GM18502 (cell line): ENCODE measurements around the gene LHX4.

Experiments
- ATAC-seq: cut with Tn5 transposase; IDR thresholded peaks from one replicate; pipeline ENCODE4 v1.9.1; 2021; ENCODE audit warnings: mild to moderate bottlenecking; ENCODE audit not compliant: unreplicated experiment, poor library complexity

The LHX4 gene

DNA sequence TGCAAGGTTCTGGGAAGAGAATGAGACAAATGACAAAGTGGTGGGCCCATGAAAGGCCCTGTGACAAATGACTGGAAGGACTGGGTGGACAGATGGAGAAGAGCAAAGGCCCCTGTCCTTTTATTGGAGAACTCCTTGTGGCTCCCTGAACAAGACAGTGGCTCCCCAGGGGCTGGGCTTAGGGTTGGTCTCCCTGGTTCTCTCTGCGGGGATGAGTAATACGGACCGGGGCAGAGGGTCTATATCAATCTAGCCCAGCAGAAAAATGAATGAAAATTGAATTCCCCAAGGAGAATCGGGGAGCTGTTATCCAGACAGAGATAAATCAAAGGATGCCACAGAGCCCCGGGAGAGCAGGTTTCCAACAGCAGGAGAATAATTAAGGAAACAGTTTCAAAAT is 5.2 kb upstream of the LHX4 start:
- ATAC-seq, result no peak

DNA sequence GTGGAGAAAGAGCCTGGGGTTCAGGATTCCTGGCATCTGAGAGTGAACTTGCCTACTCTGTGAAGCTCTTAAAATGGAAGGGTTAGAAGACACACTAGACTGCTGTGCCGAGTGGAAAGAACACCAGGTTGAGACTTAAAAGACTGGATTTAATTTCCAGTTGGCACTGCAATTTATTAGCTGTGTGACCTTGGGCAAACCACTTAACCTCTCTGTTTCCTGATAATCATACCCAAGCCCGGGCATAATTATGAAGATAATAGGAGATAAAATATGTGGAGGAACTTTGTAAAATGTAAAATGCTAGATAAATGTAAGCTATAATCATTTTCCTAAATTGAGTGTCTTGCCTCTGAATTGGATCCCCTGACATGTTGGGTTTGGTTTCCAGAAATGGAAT is 4.7 kb upstream of the LHX4 start:
- ATAC-seq, result no peak

DNA sequence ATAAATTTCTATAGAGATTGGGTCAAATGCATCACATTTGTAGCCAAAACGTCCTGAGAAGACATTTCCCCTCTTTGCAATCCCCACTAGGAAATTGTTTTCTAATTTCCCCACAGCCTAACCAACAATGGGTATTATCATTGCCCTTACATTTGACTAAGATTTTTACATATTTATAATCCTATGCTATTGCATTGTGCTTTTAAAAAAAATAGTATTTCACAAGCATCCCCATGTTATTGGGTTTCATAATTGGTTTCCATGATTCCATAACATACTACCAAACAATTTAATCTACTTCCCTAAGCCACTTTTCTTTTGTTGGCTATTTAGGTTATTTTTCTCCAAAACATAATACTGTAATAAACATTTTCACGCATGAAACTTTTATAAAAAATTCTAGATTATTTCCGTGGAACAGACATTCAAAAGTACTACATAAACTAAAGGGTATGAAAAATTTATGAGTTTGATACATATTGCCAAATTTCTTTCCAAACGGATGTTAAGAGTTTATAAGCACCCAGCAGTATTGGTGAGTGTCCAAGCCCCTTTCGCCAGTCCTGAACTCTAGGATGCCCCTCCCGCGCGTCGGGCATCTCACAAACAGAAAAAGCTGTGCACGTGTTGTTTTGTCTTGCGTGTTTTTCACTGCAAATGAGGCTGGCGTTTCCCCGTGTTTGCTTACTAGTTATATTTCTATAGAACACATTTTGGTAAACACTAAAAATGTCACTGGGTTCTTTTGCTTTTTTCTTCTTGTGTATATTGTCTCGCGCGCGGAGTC is 2.0 kb upstream of the LHX4 start:
- no peak for ATAC-seq

DNA sequence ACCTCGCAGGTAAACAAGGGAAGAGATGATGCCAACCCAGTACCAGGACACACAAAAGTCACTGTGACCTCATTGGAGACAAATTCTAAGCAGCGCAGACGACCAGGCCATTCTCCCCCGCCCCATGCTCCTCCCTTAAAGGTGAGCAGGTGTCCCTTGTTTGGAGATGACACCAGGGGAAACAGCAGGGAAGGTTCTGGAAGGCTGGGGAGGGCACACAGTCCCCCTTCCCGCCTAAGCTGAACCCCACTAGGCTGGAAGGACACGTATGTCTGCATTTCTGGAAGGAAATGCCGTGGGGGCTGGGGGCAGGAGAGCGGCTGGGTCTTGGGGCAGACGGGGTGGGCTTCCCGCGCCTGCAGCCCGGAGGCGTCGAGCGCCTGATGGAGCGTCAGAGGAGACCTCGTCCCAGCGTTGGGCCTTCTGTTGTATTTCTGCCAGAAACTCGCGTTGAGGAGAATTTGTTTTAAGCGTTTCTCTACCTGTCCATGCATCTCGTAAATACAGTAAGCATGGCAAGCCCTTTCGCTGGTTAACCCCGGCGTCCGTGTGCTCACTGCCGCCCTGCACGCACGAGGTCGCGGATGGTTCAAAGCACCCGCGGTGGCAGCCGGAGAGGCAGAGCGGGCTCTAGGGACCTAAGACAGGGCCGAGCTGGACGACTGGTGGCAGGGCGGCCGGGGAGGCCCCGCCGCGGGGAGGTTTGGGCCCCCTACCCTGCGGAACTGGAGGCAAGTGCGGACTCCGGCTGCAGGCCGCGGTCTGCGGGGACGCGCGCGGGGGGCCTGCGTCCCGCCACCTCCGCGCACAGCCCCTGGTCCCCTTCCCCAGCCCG is 1.2 kb upstream of the LHX4 start:
- no peak for ATAC-seq

DNA sequence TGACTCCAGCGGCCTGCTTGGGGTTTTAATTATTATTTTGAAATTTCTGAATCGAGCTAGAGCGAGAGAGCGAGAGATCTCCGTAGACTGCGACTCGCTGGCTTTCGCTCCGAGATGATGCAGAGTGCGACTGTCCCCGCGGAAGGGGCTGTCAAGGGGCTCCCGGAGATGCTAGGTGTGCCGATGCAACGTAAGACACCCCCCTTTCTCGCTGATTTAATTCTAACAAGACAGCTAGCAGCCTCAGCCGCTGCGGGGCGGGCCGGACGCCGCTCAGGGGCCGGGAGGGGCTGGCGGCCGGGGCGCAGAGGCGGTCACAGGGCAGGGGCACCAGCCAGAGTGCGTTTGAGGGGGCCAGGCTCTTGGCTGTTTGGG is 339 bp downstream of the LHX4 start:
- ATAC-seq, result no peak

DNA sequence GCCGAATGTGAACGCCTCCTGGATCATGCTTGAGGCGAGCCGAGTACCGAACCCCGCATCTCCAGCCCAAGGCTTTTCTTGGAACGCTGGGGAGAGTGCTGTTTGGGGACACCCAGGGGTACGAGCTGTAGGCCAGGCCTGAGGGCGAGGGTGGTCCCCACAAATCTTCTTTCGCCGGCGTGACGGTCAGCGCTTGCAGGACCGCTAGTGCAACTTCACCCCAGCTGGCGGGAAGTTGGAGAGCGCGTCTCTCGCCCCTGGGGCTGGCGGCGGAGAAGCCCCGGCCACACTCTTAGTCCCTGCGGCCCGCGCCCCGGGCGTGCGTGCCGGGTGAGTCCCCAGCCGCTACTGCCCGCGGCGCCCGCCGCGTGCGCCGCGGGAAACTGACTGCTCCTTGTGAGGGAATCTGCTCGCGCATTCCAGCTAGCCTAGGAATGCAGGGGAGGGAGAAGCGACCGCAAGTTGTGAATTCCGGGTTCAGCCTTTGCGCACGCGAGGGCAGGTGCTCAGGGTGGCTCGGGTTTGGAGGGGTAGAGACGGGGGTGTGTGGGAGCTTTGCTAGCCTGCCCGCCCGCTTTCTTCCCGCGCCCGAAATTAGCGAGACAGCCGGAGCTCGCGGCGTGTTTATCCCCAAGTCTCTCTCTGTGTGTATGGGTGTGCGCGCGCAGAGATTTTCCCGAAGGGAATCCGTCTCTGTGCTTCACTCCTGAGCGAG is 884 bp downstream of the LHX4 start:
- ATAC-seq, result no peak

DNA sequence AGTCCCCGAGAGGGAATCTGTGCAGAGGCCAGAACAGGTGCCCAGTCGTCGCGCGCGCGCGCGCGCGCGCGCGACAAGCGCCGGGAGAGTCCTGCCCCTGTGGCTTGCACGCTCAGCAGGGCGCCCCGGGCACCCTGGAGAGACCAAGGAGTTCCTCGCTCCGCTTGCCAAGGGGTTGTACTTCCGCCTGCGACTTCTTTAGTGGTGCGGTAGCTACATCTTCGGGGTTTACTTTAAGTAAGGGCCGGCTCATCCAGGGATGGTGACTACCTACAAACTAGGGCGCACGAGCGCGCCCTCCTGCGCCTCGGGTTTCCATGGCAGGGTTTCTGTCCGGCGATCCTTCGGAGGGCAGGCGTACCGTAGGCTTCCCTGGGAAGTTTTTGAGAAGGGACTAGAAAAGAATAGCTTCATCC is 1.4 kb downstream of the LHX4 start:
- ATAC-seq, result no peak

DNA sequence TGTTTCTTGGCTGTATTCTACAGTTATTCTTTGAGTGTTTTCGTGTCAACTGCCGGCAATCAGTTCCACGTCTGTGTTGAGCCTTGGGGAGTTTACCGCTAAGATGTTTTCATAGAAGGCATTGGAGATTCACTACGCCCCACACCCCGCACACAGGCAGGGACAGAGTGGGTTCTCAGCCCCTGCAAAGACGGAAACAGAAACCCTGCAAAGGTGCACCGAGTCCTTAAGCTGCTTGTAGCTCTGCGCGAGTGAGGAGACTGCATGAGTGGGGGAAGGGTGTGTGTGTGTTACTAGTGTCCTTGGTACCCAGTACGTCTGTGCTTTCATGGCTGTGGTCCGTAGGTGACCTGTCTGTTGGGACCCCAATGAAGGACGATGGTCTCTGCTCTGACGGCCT is 1.9 kb downstream of the LHX4 start:
- no peak for ATAC-seq

DNA sequence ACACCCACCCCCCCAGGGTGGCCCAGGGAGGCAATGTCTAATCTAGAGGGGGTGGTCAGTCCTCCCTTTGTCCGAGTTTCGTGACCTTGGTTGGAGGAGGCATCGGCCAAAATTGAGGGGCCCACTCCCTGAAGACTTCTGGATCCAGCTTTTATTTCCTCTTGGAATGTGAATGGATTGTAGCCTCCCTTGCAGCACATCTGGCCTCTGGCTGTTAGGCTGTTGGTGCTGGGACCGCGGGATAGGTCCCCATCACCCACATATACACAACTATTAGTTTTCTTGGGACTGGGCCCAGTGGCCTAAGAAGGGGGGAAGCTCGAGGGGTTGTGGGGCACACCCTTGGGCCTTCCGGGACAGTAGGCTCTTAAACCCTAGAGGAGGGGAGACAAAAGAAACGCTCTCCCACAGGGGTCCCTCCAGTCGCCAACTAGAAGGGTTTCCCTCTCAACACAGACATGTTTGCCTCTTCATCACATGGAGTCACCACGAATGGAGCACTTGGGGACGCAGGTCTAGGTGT is 2.5 kb downstream of the LHX4 start:
- ATAC-seq, result no peak

DNA sequence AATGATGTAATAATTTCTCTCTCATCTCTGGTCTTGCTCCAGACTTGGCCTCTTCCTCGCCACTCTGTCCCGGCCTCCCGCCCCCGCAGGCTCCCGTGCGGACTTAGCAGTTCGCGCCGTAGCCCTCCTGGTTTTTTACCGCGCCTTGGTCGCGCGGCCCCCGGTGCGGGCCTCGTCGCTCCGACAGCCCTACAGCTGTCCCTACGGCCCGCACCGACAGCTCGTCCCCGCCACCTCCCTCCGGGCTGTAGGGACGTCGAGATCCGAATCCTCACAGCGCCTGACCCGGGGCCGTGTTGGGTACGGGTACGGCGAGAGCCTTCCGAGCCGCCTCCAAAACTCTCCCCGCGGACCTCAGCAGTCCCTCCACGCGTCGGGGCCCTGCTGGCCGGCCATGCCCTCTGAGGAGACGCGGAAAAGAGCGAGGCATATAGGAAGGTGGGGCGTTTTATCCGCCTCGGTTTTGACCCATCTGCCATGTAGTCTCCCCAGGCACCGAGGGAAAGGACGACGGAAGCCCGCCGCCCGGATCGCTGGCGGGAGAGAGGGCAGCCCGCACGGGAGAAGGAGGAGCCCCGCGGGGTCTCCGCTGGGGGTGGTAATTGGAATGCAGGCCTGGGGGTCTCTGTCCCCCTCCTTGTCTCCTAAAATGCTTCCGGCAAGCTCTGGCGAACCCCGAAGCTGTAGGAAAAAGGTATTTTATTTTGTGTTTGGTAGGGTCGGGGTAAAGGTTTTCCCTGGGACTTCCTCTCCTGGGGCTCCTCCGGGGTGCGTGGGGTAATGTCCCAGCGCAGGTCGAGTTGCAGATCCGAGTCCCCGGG is 3.3 kb downstream of the LHX4 start:
- no peak for ATAC-seq

DNA sequence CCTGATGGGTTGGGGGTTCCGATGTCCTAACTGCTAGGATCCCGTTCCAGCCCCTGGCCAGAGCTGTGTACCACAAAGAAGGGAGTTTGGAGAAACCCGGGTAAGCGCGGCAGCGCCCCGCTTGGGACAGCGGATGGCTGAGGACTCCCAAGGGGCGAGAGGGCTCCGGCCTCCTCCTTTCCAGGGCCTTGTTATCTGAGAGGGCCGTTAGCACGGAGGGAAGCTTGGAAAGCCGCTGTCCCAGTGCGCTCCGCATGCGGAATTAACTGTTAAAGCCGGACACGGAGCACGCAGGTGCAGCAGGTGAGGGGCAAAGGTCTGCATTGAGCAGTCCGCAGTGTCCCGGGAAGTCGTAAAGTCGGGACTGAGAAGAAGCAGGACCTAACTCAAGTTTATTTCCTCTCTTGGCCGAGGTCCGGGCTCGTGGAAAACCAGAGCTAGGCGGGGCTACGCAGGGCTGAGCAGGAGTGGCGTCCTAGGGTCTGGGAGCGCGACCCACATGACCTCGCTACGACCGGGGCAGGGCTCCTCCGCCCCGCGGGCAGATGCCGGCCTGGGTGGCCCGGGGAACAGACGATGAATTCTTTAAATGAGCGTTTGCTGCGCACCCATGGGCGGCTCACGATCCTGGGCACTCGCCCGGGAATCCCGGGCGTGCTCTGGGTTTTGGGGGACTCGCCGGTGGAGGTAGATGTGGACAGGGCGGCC is 4.5 kb downstream of the LHX4 start:
- no peak for ATAC-seq

DNA sequence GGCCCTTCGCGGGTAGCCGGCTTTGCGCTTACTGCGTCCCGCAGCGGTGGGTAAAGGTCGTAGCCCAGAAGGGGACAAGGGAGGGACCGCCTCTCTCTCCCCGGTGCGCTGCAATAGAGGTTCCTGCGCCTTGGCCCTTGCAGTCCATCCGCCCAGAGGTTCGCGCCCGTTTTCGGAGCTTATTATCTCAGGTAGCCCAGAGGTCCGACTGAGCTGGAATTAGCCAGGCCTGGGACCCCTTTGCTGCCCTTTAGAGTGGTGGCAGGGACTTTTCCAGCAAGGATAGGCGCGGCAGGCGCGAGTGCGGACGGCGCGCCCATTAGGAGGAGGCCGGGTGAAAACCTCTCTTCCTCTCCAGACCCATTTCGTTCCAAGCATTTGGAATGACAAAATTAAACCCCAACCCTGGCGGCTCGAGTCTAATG is 5.0 kb downstream of the LHX4 start:
- no peak for ATAC-seq

DNA sequence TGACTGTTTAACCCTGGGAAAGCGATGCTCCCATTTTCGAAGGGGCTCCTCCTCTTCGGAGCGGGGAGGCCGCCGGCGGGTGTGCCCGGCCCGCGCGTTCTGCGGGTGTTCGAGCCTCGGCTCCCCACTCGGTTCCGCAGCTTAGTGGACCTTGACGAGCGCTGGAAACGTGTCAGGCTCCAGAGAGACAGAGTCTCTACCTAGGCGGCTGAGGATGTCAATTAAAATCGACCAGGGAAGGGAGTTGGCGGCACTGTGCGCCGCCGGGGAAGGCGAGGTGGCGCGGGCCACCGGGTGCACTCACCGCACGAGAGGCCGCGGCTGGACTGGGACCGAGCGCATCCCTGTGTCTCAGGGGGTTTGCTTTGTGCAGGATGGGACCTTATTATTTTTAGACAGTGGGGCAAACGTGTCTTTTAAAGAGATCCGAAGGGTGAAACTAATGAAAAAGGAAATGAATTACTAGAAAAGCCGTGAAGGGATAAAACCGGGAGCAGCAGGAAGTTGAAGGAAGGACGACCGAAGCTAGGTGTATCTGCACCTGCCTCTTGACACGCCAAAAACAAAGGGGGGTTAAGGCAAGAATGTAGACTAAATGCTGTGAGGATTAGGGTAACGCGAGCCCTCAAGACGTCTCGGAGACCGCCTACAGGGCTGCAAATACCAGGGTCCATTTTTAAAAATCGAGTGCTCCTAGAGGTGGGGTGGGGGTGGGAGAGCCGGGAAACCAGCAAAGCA is 5.6 kb downstream of the LHX4 start:
- ATAC-seq, result no peak

DNA sequence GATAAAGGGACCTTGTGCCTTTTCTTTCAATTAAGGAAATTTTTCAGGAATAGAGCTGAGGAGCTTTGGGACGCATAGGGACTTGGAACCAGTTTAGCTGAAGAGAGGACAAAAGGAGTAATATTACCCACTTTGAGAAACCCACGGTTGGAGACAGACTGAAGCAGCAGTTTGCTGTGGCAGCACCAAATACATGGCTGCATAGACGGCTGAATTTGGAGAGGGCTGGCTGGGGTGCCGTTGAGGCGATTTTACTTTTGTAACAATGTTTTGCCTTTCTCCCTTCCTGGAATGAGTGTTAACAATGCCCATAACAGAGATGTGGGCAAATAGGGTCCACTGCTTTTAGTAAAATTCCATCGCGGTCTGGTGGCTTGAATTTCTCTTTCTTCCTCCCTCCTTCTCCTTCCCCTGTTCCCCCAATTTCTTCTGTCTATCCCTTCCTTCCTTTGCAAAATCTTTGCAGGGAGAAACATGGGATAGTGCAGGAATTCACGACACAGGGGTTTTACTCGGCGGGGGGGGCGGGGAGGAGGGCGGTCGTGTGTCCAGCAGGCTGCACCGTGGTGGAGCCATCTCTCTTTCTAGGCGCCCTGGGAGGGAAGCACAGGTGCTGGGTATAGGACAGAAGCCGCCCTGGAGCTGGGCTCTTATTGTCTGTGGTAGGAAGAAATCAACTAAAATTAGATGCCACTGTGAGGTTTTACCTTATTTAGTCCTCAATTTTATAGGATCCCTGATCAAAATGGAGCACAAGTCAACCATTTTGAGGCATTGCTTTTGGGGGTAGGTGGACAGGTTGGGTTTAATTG is 6.8 kb downstream of the LHX4 start:
- no peak for ATAC-seq

DNA sequence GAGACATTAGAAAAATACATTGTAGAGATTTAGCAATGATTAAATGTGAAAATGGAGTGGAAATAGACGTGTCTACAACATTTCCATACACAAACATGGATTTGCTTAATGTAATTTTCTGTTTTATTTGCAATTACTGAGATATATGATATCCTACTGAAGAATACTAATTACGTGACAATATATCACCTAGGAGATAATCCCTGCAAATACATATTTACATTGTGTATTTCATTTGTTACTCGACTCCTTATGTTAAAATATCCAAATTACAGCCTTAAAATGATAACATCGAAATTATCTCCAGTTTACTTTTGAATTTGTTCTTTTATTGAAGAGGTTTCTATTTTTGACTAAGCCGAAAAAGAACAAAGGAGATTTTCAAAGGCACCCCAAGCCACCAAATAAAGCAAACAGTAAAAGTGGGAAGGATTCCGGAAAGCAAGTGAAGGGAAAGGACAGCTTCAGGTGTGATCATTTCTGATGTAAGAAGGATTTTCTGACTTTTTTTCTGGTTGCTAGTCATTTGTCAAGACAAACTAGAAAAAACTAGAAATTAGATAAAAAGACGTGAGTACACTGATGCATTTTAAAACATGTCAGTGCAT is 7.9 kb downstream of the LHX4 start:
- ATAC-seq, result no peak

DNA sequence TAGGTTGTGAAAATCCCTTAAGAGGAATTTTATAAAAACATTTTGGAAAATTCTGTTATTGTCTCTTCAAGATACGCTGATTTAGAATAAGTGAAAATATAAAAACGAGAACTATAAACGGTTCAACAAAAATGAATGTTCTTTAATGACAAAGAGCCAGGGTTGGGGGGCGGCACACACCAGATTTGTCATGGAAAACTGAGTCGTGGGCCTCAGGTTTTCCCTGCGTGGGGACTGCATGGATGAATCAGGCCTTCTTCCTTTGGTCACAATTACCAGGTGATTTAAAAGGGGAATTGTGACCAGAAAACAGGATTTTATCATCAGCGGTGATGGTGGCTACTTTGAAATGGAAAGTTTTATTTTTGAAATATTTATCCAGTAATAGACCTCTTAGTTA is 8.6 kb downstream of the LHX4 start:
- no peak for ATAC-seq
